ENCODE results near the gene STX17. TPM values are rescaled to one million over a fixed set of nuclear protein-coding genes. Genes with fewer than 3 reads are reported as not detected.

The STX17 gene
- total RNA-seq, 1 experiment from 2014 or later: 24.6 TPM

- TF ChIP-seq POLR2A (IDR thresholded peaks at IDR 0.05; ENCODE audit: borderline replicate concordance, extremely low read depth, insufficient read depth, insufficient read length): no peak
- no peak for TF ChIP-seq SP1 (IDR thresholded peaks at IDR 0.05; ENCODE audit: low read depth)
- no peak for TF ChIP-seq YY1 (IDR thresholded peaks at IDR 0.05; ENCODE audit: extremely low read depth, insufficient replicate concordance, low read depth, low read length)
Observed at GRCh38 chr9:100012279-100012678, 105.8 kb downstream of the STX17 start (continued).

GRCh38 chr9:100013573-100013972, 107.1 kb downstream of the STX17 start:
- Histone ChIP-seq H3K9ac (ENCODE audit: low read length) (no peak overlapping the region), H3K4me3 (replicated peaks in 1 of 2; ENCODE audit: low read depth in 1 of 2, low read length in 2 of 2) (no peak overlapping the region), H3K36me3 (ENCODE audit: control insufficient read depth in 1 of 2, insufficient read depth in 2 of 2, low read length in 2 of 2) (peaks cover 0 to 2% of the 10 kb centered on the region in 2 experiments; a peak in 1 of 4 replicates), H3K79me2 (ENCODE audit: insufficient read depth, low read length) (no peaks in the 10 kb centered on the region; the same call in 1 of the 2 replicates), H4K20me1 (ENCODE audit: insufficient read depth) (no peaks in the 10 kb centered on the region), H2AFZ (ENCODE audit: low read depth, low read length, poor library complexity, severe bottlenecking) (no peak overlapping the region), H3K27ac (ENCODE audit: low read depth, low read length) (no peak overlapping the region), H3K4me2 (ENCODE audit: low read length) (no peak overlapping the region), H3K9me2 (ENCODE audit: insufficient read depth) (no peaks in the 10 kb centered on the region), H3K9me3 (ENCODE audit: control insufficient read depth in 1 of 2, insufficient read depth in 1 of 2, low read depth in 1 of 2, low read length in 2 of 2) (no peaks in the 10 kb centered on the region), H3K4me1 (ENCODE audit: control insufficient read depth in 1 of 2, insufficient read depth in 2 of 2, low read length in 2 of 2) (no peaks in the 10 kb centered on the region), H3K27me3 (ENCODE audit: insufficient read depth, low read length) (no peaks in the 10 kb centered on the region)
- BruUV-seq (replicated peaks): no TSS peak
- TF ChIP-seq CBX3 (IDR thresholded peaks at IDR 0.05; ENCODE audit: low read depth) (no peak), SRF (IDR thresholded peaks at IDR 0.05; ENCODE audit: low read depth) (no peak), EZH2phosphoT487 (IDR thresholded peaks at IDR 0.05; ENCODE audit: borderline replicate concordance) (no peak), SP1 (IDR thresholded peaks at IDR 0.05; ENCODE audit: low read depth) (no peak), YY1 (IDR thresholded peaks at IDR 0.05; ENCODE audit: extremely low read depth, insufficient replicate concordance, low read depth, low read length) (no peak), FOSL1 (IDR thresholded peaks at IDR 0.05; ENCODE audit: low read depth) (no peak), CTCF (IDR thresholded peaks at IDR 0.05 in 2 of 3, conservative IDR thresholded peaks at IDR 0.05 in 1 of 3; ENCODE audit: borderline replicate concordance in 1 of 3, insufficient read depth in 1 of 3, low read depth in 2 of 3, low read length in 2 of 3) (peak in 1 of 3 experiments; percentile 22; a peak in 1 of 6 replicates), RAD21 (IDR thresholded peaks at IDR 0.05; ENCODE audit: low read depth) (no peak)
- CTCF ChIA-PET: interaction anchor here (1.3 kb wide), 1 partner anchor 748 kb away, joined by 4 read pairs; no protein-coding TSS in a partner anchor
- intact Hi-C loops (cut with micrococcal nuclease): loop anchor here (10.0 kb wide), 1 partner anchor 829 kb away; no protein-coding TSS in a partner anchor
- no peak for DNase-seq (ENCODE audit: low read depth, low spot score)
- ATAC-seq: no peak
- RAD21 ChIA-PET (ENCODE audit: low non-redundant PET in 1 of 2, low total read pairs in 2 of 2, uncharacterized antibody in 2 of 2, unreplicated experiment in 2 of 2): interaction anchor here (0.6 to 0.7 kb wide), 2 partner anchors 288 to 713 kb away, joined by 3 read pairs; no protein-coding TSS in a partner anchor
- POLR2A ChIA-PET: no interaction called here
